Endothelial cell of umbilical vein (primary cell): ENCODE measurements around the gene EMC8. TPM values are rescaled to one million over a fixed set of nuclear protein-coding genes. Genes with fewer than 3 reads are reported as not detected.

Experiments used
- BruUV-seq: library from RNA; stranded (reverse); fragments of 400-500 nt; replicated peaks from 2 replicates; lab custom pipeline; 2021; lab: Mats Ljungman, UMichigan
- CTCF ChIA-PET: fragments of 300-600, 350-600 bp; sonication (Branson Sonifier 250); formaldehyde crosslinking; loops from one replicate; lab custom pipeline; 2021; ENCODE audit warnings: antibody characterized with exemption, inconsistent platforms; lab: Charles Lee
- POLR2A ChIA-PET: fragments of 300-600, 350-600 bp; sonication (Branson Sonifier 250); formaldehyde crosslinking; loops from one replicate; lab custom pipeline; 2021; ENCODE audit warnings: antibody characterized with exemption, inconsistent platforms; lab: Charles Lee
- DNase-seq: peaks from one replicate; pipeline ENCODE4 v3.0.0-alpha.2; 2011; ENCODE audit warnings: low read depth, low spot score
- FAIRE-seq: peaks from 2 replicates; lab custom pipeline; 2011; peaks lifted over from hg19 to GRCh38; lab: Jason Lieb, UNC
- H2AFZ ChIP-seq: 2 replicates; pipeline ENCODE4 v1.6.0; 2012; ENCODE audit warnings: low read depth, low read length, control low read depth, inconsistent platforms
- H3K27ac ChIP-seq: 2 replicates; pipeline ENCODE4 v1.5.1; 2011; ENCODE audit warnings: low read depth, mild to moderate bottlenecking, control low read depth, low read length, moderate library complexity; ENCODE audit not compliant: insufficient read depth
- H3K27me3 ChIP-seq, 2 experiments: 2 replicates each; pipeline versions ENCODE4 v1.6.0 to v1.6.1; 2011; ENCODE audit warnings: low read length in 2 of 2, mixed read lengths in 1 of 2; ENCODE audit not compliant: control insufficient read depth in 2 of 2, insufficient read depth in 2 of 2
- H3K36me3 ChIP-seq, 2 experiments: 2 replicates in 1 of 2; 3 replicates in 1 of 2; pipeline ENCODE4 v1.5.1; 2011; ENCODE audit warnings: low read length in 2 of 2, mild to moderate bottlenecking in 1 of 2, moderate library complexity in 1 of 2; ENCODE audit not compliant: control insufficient read depth in 2 of 2, insufficient read depth in 2 of 2; ENCODE audit errors: extremely low read depth in 1 of 2
- H3K4me1 ChIP-seq: 3 replicates; pipeline ENCODE4 v1.5.1; 2011; ENCODE audit warnings: mild to moderate bottlenecking, low read length; ENCODE audit not compliant: control insufficient read depth, insufficient read depth; ENCODE audit errors: extremely low read depth
- H3K4me2 ChIP-seq: 2 replicates; pipeline ENCODE4 v1.6.1; 2011; ENCODE audit warnings: low read length, control low read depth, mixed read lengths; ENCODE audit not compliant: insufficient read depth
- H3K4me3 ChIP-seq, 3 experiments: fragments of 200-600 bp in 1 of 3; sonication (generic), shearing (Covaris generic) in 1 of 3; replicated peaks in 1 of 3; 2 replicates each; pipeline ENCODE4 v1.5.1; 2011 to 2016; ENCODE audit warnings: control low read depth in 3 of 3, low read length in 3 of 3, mild to moderate bottlenecking in 2 of 3, inconsistent platforms in 1 of 3, low read depth in 1 of 3, moderate library complexity in 1 of 3; ENCODE audit not compliant: insufficient read depth in 1 of 3
- H3K79me2 ChIP-seq: 2 replicates; pipeline ENCODE4 v1.6.0; 2012; ENCODE audit warnings: low read length, inconsistent platforms; ENCODE audit not compliant: control insufficient read depth, insufficient read depth
- H3K9ac ChIP-seq: replicated peaks from 2 replicates; pipeline ENCODE3; 2011; ENCODE audit warnings: low read length, control low read depth; ENCODE audit not compliant: insufficient read depth; ENCODE audit errors: extremely low read depth
- H3K9me1 ChIP-seq: replicated peaks from 3 replicates; pipeline ENCODE4 v1.6.0; 2011; ENCODE audit warnings: mild to moderate bottlenecking, low read length; ENCODE audit not compliant: control insufficient read depth, insufficient read depth; ENCODE audit errors: extremely low read depth
- H3K9me3 ChIP-seq: replicated peaks from 2 replicates; pipeline ENCODE4 v1.5.1; 2012; ENCODE audit warnings: low read length, inconsistent platforms; ENCODE audit not compliant: control insufficient read depth, insufficient read depth
- H4K20me1 ChIP-seq: replicated peaks from 2 replicates; pipeline ENCODE3; 2011; ENCODE audit warnings: mild to moderate bottlenecking, low read length; ENCODE audit not compliant: control insufficient read depth, insufficient read depth; ENCODE audit errors: extremely low read depth
- EZH2 ChIP-seq: IDR thresholded peaks from 2 replicates; pipeline ENCODE4 v1.6.1; 2012; ENCODE audit warnings: borderline replicate concordance, low read depth, mild to moderate bottlenecking, moderate library complexity, low read length, inconsistent platforms; ENCODE audit not compliant: severe bottlenecking
- FOS ChIP-seq: IDR thresholded peaks from 2 replicates; pipeline ENCODE4 v1.6.1; 2011; ENCODE audit warnings: mild to moderate bottlenecking, low read length, moderate library complexity, borderline replicate concordance; ENCODE audit not compliant: insufficient read depth
- GATA2 ChIP-seq: IDR thresholded peaks from 2 replicates; pipeline ENCODE4 v1.7.0; 2011; ENCODE audit warnings: low read depth, mild to moderate bottlenecking, moderate library complexity, mixed read lengths, low read length; ENCODE audit not compliant: insufficient read length, insufficient read depth
- JUN ChIP-seq: IDR thresholded peaks from 2 replicates; pipeline ENCODE4 v1.6.1; 2011; ENCODE audit warnings: borderline replicate concordance, low read depth; ENCODE audit not compliant: insufficient read length, insufficient read depth
- MYC ChIP-seq: IDR thresholded peaks from one replicate; pipeline ENCODE4 v1.6.1; 2011; ENCODE audit warnings: mild to moderate bottlenecking, low read depth, low read length
- POLR2A ChIP-seq: IDR thresholded peaks from 2 replicates; pipeline ENCODE4 v1.6.1; 2012; ENCODE audit warnings: low read depth, mild to moderate bottlenecking, control low read depth, low read length
- POLR2AphosphoS5 ChIP-seq: IDR thresholded peaks from 2 replicates; pipeline ENCODE4 v1.6.1; 2012; ENCODE audit warnings: low read depth, mild to moderate bottlenecking, control low read depth, low read length, moderate library complexity; ENCODE audit not compliant: insufficient read depth
- dilution Hi-C: fragments of 300-500 bp; cut with MboI; formaldehyde crosslinking; loops from one replicate; pipeline ENCODE4 v1.15.0; 2019; ENCODE audit warnings: low sequenced_read_pairs; ENCODE audit not compliant: extremely low pct_ligation_motif_present
- intact Hi-C: fragments of 100-400 bp; cut with micrococcal nuclease; formaldehyde crosslinking; loops from one replicate; pipeline ENCODE4 v1.10.0; 2022
- polyA plus RNA-seq, 4 experiments: library from polyadenylated mRNA; depleted of rRNA in 3 of 4; stranded (reverse) in 3 of 4; unstranded in 1 of 4; fragments of >200 nt; gene quantifications; 2 replicates each; pipeline versions ENCODE4 v1.2.1 to v1.2.3, GENCODE V29; 2011 to 2012; ENCODE audit warnings: missing spikeins in 1 of 4
- total RNA-seq: library from RNA; stranded (reverse); gene quantifications from 2 replicates; pipeline ENCODE4 v1.2.3, GENCODE V29; 2021
- TF ChIP-seq, protein P1 (sequence below): IDR thresholded peaks from 2 replicates; pipeline ENCODE4 v1.6.1; 2011; ENCODE audit not compliant: insufficient read depth, insufficient read length
- TF ChIP-seq, protein P2 (sequence below), 2 donors: IDR thresholded peaks; 1 replicate in 1 of 2; 2 replicates in 1 of 2; pipeline ENCODE4 v1.5.1; 2011; ENCODE audit warnings: low read length in 2 of 2, mild to moderate bottlenecking in 2 of 2, moderate library complexity in 2 of 2, control low read depth in 1 of 2, inconsistent platforms in 1 of 2, low read depth in 1 of 2; ENCODE audit not compliant: insufficient read depth in 1 of 2; ENCODE audit errors: extremely low read depth in 1 of 2

Gene EMC8
- total and polyA plus RNA-seq, 2 donors (not counting 3 experiments of a cell fraction or from before 2014, with no cell fraction given) = 51.2 to 59.6 TPM

GRCh38 chr16:85835956-85836705, 36.8 kb upstream of the EMC8 start:
- DNase-seq (no peak), FAIRE-seq (no peak)
- TF ChIP-seq EZH2 = no peak
- TF ChIP-seq MYC = no peak
- no peak for TF ChIP-seq POLR2A
- no peak for TF ChIP-seq FOS
- TF ChIP-seq, protein P1, sequence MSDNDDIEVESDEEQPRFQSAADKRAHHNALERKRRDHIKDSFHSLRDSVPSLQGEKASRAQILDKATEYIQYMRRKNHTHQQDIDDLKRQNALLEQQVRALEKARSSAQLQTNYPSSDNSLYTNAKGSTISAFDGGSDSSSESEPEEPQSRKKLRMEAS = no peak
- TF ChIP-seq JUN = no peak
- TF ChIP-seq, protein P2, sequence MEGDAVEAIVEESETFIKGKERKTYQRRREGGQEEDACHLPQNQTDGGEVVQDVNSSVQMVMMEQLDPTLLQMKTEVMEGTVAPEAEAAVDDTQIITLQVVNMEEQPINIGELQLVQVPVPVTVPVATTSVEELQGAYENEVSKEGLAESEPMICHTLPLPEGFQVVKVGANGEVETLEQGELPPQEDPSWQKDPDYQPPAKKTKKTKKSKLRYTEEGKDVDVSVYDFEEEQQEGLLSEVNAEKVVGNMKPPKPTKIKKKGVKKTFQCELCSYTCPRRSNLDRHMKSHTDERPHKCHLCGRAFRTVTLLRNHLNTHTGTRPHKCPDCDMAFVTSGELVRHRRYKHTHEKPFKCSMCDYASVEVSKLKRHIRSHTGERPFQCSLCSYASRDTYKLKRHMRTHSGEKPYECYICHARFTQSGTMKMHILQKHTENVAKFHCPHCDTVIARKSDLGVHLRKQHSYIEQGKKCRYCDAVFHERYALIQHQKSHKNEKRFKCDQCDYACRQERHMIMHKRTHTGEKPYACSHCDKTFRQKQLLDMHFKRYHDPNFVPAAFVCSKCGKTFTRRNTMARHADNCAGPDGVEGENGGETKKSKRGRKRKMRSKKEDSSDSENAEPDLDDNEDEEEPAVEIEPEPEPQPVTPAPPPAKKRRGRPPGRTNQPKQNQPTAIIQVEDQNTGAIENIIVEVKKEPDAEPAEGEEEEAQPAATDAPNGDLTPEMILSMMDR (IDR thresholded peaks at IDR 0.05; ENCODE audit: extremely low read depth in 1 of 2, insufficient read depth in 1 of 2, low read depth in 1 of 2, low read length in 2 of 2) = no peak
- TF ChIP-seq GATA2 = no peak
- TF ChIP-seq POLR2AphosphoS5 = no peak
- POLR2A ChIA-PET = no interaction called here
- intact Hi-C loops (no loop called here), dilution Hi-C loops (no loop called here)
- Histone ChIP-seq H3K4me2 (no peak overlapping the region), H4K20me1 (no peaks in the 10 kb centered on the region), H3K79me2 (no peaks in the 10 kb centered on the region), H3K27me3 (no peaks in the 10 kb centered on the region), H3K4me1 (no peaks in the 10 kb centered on the region), H3K4me3 (no peak overlapping the region), H3K9me1 (no peaks in the 10 kb centered on the region), H3K9ac (no peak overlapping the region), H2AFZ (no peak overlapping the region), H3K27ac (no peak overlapping the region), H3K36me3 (no peaks in the 10 kb centered on the region), H3K9me3 (no peaks in the 10 kb centered on the region)
- BruUV-seq = no TSS peak
- CTCF ChIA-PET = interaction anchor here (1.4 to 2.9 kb wide), 3 partner anchors 14 to 151 kb away, joined by 3 to 13 read pairs (median 3); no protein-coding TSS in a partner anchor
